Measurements from ENCODE around the gene ZWINT. TPM values are rescaled to one million over a fixed set of nuclear protein-coding genes. Genes with fewer than 3 reads are reported as not detected.

Gene ZWINT
- total and polyA plus RNA-seq, 2 of the 4 experiments (the other 2 are of a cell fraction): 47.3 to 52.0 TPM

DNA sequence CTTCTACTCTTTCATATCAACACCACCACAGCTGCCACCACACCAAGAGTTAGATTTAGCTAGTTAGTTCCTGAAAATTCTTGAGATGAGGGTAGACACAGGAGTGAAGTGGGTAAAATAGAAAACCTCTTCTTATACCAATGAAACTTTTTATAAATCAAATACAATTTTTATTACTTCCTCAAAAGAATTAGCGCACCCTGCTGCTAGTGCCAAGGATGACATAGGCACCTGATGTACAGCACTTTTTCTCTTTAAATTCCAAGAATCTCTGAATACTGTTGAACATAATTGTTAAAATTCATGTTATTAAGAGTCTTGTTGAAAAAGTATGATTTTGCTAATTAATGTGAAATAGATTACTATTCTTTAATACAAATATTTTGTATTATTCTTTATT, 11.4 kb downstream of the ZWINT start:
- Histone ChIP-seq H2BK15ac (ENCODE audit: low read depth, low read length) (no peak overlapping the region), H2BK5ac (ENCODE audit: low read depth, low read length, poor library complexity, severe bottlenecking) (no peak overlapping the region), H3K27me3 (ENCODE audit: control insufficient read depth, insufficient read depth, low read length) (no peaks in the 10 kb centered on the region), H3K23ac (ENCODE audit: low read depth, low read length) (no peak overlapping the region), H3K9me1 (ENCODE audit: insufficient read depth, low read length) (no peaks in the 10 kb centered on the region; the same call in 1 of the 2 replicates), H3K9ac (ENCODE audit: low read depth, low read length) (no peak overlapping the region), H2BK120ac (ENCODE audit: low read depth, low read length) (no peak overlapping the region), H2BK20ac (ENCODE audit: low read depth, low read length) (no peak overlapping the region), H4K5ac (ENCODE audit: low read depth, low read length) (no peak overlapping the region), H4K91ac (ENCODE audit: insufficient read depth, low read depth, low read length) (no peak overlapping the region), H3K56ac (ENCODE audit: extremely low read depth, insufficient read depth, low read length) (no peak overlapping the region), H2AK9ac (replicated peaks; ENCODE audit: low read depth, low read length, poor library complexity) (no peak overlapping the region), H4K8ac (ENCODE audit: low read depth in 2 of 2, low read length in 2 of 2) (no peak overlapping the region), H4K20me1 (ENCODE audit: insufficient read depth, low read length) (no peaks in the 10 kb centered on the region), H3K14ac (replicated peaks; ENCODE audit: low read depth, low read length) (no peak overlapping the region), H3K9me3 (ENCODE audit: control insufficient read depth, insufficient read depth, low read length) (no peaks in the 10 kb centered on the region), H3K4me2 (ENCODE audit: low read depth, low read length) (no peak overlapping the region), H3K27ac (ENCODE audit: insufficient read depth, low read length) (no peak overlapping the region), H3K36me3 (ENCODE audit: control insufficient read depth, insufficient read depth, low read length) (no peaks in the 10 kb centered on the region), H3K4ac (ENCODE audit: low read depth, low read length) (no peak overlapping the region), H3K4me3 (ENCODE audit: insufficient read depth, low read depth, low read length) (no peak overlapping the region), H3K79me1 (ENCODE audit: low read depth in 1 of 2, low read length in 2 of 2) (no peaks in the 10 kb centered on the region), H3K18ac (ENCODE audit: low read depth, low read length) (no peak overlapping the region), H3K4me1 (ENCODE audit: control insufficient read depth, insufficient read depth, low read length) (no peaks in the 10 kb centered on the region), H2AK5ac (ENCODE audit: low read depth, low read length) (no peak overlapping the region), H2AFZ (replicated peaks; ENCODE audit: low read length, poor library complexity) (no peak overlapping the region)
- intact Hi-C loops (cut with micrococcal nuclease): no loop called here
- no peak for DNase-seq
- dilution Hi-C loops (cut with HindIII; ENCODE audit: low sequenced_read_pairs, unreplicated experiment): no loop called here
- ChIA-PET CTCF (no interaction called here), POLR2A (ENCODE audit: unreplicated experiment) (no interaction called here)
- TF ChIP-seq CTCF (conservative IDR thresholded peaks at IDR 0.05; ENCODE audit: low read depth, low read length): peak; percentile 22; the same call in 1 of the 2 replicates
- TF ChIP-seq, protein P1, sequence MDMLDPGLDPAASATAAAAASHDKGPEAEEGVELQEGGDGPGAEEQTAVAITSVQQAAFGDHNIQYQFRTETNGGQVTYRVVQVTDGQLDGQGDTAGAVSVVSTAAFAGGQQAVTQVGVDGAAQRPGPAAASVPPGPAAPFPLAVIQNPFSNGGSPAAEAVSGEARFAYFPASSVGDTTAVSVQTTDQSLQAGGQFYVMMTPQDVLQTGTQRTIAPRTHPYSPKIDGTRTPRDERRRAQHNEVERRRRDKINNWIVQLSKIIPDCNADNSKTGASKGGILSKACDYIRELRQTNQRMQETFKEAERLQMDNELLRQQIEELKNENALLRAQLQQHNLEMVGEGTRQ (IDR thresholded peaks at IDR 0.05; ENCODE audit: low read depth, low read length): no peak
- no peak for TF ChIP-seq MXI1 (IDR thresholded peaks at IDR 0.05; ENCODE audit: borderline replicate concordance, low read depth, low read length)
- TF ChIP-seq SMC3 (IDR thresholded peaks at IDR 0.05; ENCODE audit: low read depth, low read length): peak; percentile 13; the same call in 1 of the 2 replicates
- in situ Hi-C loops (cut with MboI; ENCODE audit: low sequenced_read_pairs): no loop called here
- BruUV-seq (replicated peaks): no TSS peak
- ATAC-seq (ENCODE audit: low read depth): no peak
- WGBS, 2 experiments (ENCODE audit: extremely low coverage in 2 of 2, insufficient read length in 1 of 2): no CpG with 5 or more reads among the region's 1 CpG

Data from IMR-90 (cell line).